GM23248 (cell line): ENCODE measurements around the gene C9orf50. TPM values are rescaled to one million over a fixed set of nuclear protein-coding genes. Genes with fewer than 3 reads are reported as not detected.

ENCODE experiments used
- DNase-seq: peaks from one replicate; pipeline ENCODE4 v3.0.0-alpha.2; 2015
- H2AFZ ChIP-seq: fragments of 200-600 bp; sonication (generic); 2 replicates; pipeline ENCODE4 v1.6.1; 2016; ENCODE audit warnings: antibody characterized with exemption
- H3F3A ChIP-seq: fragments of 200-600 bp; sonication (generic); 2 replicates; pipeline ENCODE4 v1.6.1; 2016; ENCODE audit warnings: mild to moderate bottlenecking, antibody characterized with exemption, mixed run types; ENCODE audit not compliant: insufficient read depth
- H3K27ac ChIP-seq: fragments of 200-600 bp; sonication (generic); 2 replicates; pipeline ENCODE4 v1.5.1; 2016; ENCODE audit warnings: mild to moderate bottlenecking
- H3K27me3 ChIP-seq: fragments of 200-600 bp; sonication (generic); replicated peaks from 2 replicates; pipeline ENCODE4 v1.6.1; 2016; ENCODE audit warnings: mild to moderate bottlenecking; ENCODE audit not compliant: insufficient read depth
- H3K36me3 ChIP-seq: fragments of 200-600 bp; sonication (generic); 2 replicates; pipeline ENCODE4 v1.6.1; 2016; ENCODE audit warnings: low read depth, mild to moderate bottlenecking
- H3K4me1 ChIP-seq: fragments of 200-600 bp; sonication (generic); 2 replicates; pipeline ENCODE4 v1.6.1; 2016; ENCODE audit warnings: mild to moderate bottlenecking; ENCODE audit not compliant: insufficient read depth
- H3K4me2 ChIP-seq: fragments of 200-600 bp; sonication (generic); one replicate; pipeline ENCODE4 v1.6.1; 2016; ENCODE audit warnings: mild to moderate bottlenecking; ENCODE audit not compliant: unreplicated experiment
- H3K4me3 ChIP-seq: fragments of 200-600 bp; sonication (generic); 2 replicates; pipeline ENCODE4 v1.5.1; 2016; ENCODE audit warnings: mild to moderate bottlenecking
- H3K79me2 ChIP-seq: fragments of 200-600 bp; sonication (generic); 2 replicates; pipeline ENCODE4 v1.6.1; 2016; ENCODE audit warnings: mild to moderate bottlenecking; ENCODE audit not compliant: insufficient read depth
- H3K9ac ChIP-seq: fragments of 200-600 bp; sonication (generic); 2 replicates; pipeline ENCODE4 v1.6.1; 2016; ENCODE audit warnings: mild to moderate bottlenecking
- H3K9me2 ChIP-seq: fragments of 200-600 bp; sonication (generic); 2 replicates; pipeline ENCODE4 v1.6.1; 2016; ENCODE audit warnings: mixed run types, mild to moderate bottlenecking, moderate library complexity; ENCODE audit not compliant: insufficient read depth
- H3K9me3 ChIP-seq: fragments of 200-600 bp; sonication (generic); one replicate; pipeline ENCODE4 v1.6.1; 2017; ENCODE audit warnings: low read depth
- H4K20me1 ChIP-seq: fragments of 200-600 bp; sonication (generic); 2 replicates; pipeline ENCODE4 v1.6.0; 2016; ENCODE audit not compliant: insufficient read depth
- EZH2 ChIP-seq: fragments of 200-600 bp; sonication (generic); IDR thresholded peaks from 2 replicates; pipeline ENCODE4 v1.6.1; 2018; ENCODE audit warnings: antibody characterized with exemption, mild to moderate bottlenecking; ENCODE audit not compliant: insufficient read depth, poor library complexity, severe bottlenecking
- EZH2phosphoT487 ChIP-seq: fragments of 200-600 bp; sonication (generic); IDR thresholded peaks from 2 replicates; pipeline ENCODE4 v1.6.1; 2018; ENCODE audit warnings: antibody characterized with exemption, moderate library complexity, mild to moderate bottlenecking, low read depth; ENCODE audit not compliant: insufficient read depth
- WGBS, 2 experiments: methylation state at CpG; one replicate each; pipeline ENCODE4 v1.1.6; 2015 to 2017; ENCODE audit warnings: low lambda C conversion rate in 2 of 2, low coverage in 1 of 2; ENCODE audit errors: missing lambda C conversion rate in 2 of 2; 5-methylcytosine and 5-hydroxymethylcytosine counted together
- in situ Hi-C: fragments of 300-500 bp; cut with MboI; formaldehyde crosslinking; loops from 2 replicates; pipeline ENCODE4 v1.15.0; 2020
- polyA plus RNA-seq: library from polyadenylated mRNA; unstranded; fragments of >200 nt; fragmentation: Nextera tagmentation; extraction: Ambion mirVana; gene quantifications from 2 replicates; pipeline ENCODE4 v1.2.1, GENCODE V29; 2016
- total RNA-seq: library from RNA; depleted of rRNA; stranded (reverse); fragments of >200 nt; shearing (Covaris generic); gene quantifications from 2 replicates; pipeline ENCODE4 v1.2.3, GENCODE V29; 2014

Gene C9orf50
- total and polyA plus RNA-seq, 2 experiments from 2014 or later = 0.23 to 0.32 TPM

GRCh38 chr9:129643706-129644105 lies 22.8 kb upstream of the C9orf50 start:
- Histone ChIP-seq H3K9me3 (no peaks in the 10 kb centered on the region), H3K9ac (no peak overlapping the region), H3K79me2 (peaks cover 32% of the 10 kb centered on the region), H3K36me3 (no peaks in the 10 kb centered on the region), H3K4me2 (no peak overlapping the region), H3F3A (peaks cover 5% of the 10 kb centered on the region; the same call in 1 of the 2 replicates), H2AFZ (no peak overlapping the region), H4K20me1 (no peaks in the 10 kb centered on the region), H3K4me1 (peaks cover 16% of the 10 kb centered on the region), H3K9me2 (no peaks in the 10 kb centered on the region), H3K27me3 (no peaks in the 10 kb centered on the region), H3K27ac (no peak overlapping the region), H3K4me3 (no peak overlapping the region)
- DNase-seq = no peak
- WGBS, 2 experiments = 72 to 76% methylated on average over 8 to 10 of the region's 10 CpGs
- in situ Hi-C loops = loop anchor here (5.0 kb wide), 1 partner anchor 144 kb away; no protein-coding TSS in a partner anchor
- TF ChIP-seq EZH2phosphoT487 = no peak
- no peak for TF ChIP-seq EZH2

- in situ Hi-C loops = loop anchor here (5.0 kb wide), 1 partner anchor 145 kb away; no protein-coding TSS in a partner anchor
- Histone ChIP-seq H3K9ac (peak within 1 kb of the TSS; percentile 88), H3K79me2 (peaks cover 50% of the 10 kb centered on the region), H3K27ac (peak within 1 kb of the TSS; percentile 74), H3K4me2 (peak within 1 kb of the TSS; percentile 78), H3K9me3 (no peaks in the 10 kb centered on the region), H3K4me3 (peak within 1 kb of the TSS; percentile 84), H3K4me1 (peaks cover 12% of the 10 kb centered on the region), H3K27me3 (no peaks in the 10 kb centered on the region), H3K36me3 (peaks cover 8% of the 10 kb centered on the region; the same call in 1 of the 2 replicates), H3K9me2 (no peaks in the 10 kb centered on the region), H4K20me1 (no peaks in the 10 kb centered on the region), H2AFZ (peak within 1 kb of the TSS; percentile 77), H3F3A (peaks cover 5% of the 10 kb centered on the region; the same call in 1 of the 2 replicates)
- TF ChIP-seq EZH2 (no peak), EZH2phosphoT487 (no peak)
- 0 to 1% methylated on average over 59 to 90 of the region's 93 CpGs for WGBS, 2 experiments
- DNase-seq = peak; percentile 99
Observed at GRCh38 chr9:129641750-129642585, 21.1 kb upstream of the C9orf50 start, which contains the start of gene ASB6. ASB6 (minus strand) TSS chr9:129642151; CDS start chr9:129641999, 152 bp downstream.

DNA sequence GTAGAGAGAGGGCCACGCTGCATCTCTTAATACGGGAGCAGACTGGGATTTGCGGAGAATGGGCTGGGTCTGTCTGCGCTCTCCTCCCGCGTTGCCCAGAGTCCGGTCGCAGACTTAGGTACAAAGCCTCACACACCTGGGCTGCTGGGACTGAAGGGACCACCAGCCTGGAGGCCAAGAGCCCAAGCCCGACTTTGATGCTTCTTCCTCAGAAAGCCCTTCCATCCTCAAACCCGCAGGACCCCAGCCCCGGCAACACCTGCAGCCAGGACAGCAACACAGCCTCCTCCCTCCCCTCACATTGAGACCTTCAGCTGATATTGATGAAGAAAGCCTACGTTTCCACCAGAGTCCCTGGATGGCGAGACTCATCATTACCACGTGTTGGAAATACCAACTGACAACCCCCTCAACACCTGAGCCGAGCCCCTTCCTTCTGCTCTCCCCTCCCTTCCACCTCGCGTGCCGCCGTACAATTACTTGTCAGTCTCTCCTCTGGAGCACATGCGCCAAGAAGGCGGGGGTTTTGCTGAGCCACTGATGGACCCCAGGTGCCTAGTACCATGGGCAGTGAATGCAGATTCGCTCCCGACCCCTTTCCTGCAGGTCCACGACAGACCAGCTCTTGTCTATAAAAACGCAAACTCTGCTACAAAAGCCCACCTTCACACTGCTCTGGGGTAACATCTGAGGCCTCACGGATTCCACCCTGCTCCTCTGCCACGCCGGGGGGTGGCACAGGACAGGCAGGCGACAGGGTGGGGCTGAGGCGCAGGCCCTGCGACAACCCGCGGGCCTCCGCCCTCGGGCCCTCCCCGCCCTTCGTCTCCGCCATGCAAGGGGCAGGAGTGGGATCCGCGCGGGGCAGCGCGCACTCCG lies 20.2 kb upstream of the C9orf50 start:
- no peaks in the 10 kb centered on the region for H4K20me1 ChIP-seq
- peak overlapping the region; percentile 84 for H3K4me3 ChIP-seq
- DNase-seq = peak; percentile 59
- H3K9ac ChIP-seq = peak overlapping the region; percentile 88
- peak overlapping the region; percentile 78 for H3K4me2 ChIP-seq
- peak overlapping the region; percentile 74 for H3K27ac ChIP-seq
- H3F3A ChIP-seq = peaks cover 5% of the 10 kb centered on the region; the same call in 1 of the 2 replicates
- H3K79me2 ChIP-seq = peaks cover 58% of the 10 kb centered on the region
- H3K36me3 ChIP-seq = peaks cover 13% of the 10 kb centered on the region; the same call in 1 of the 2 replicates
- no peaks in the 10 kb centered on the region for H3K9me2 ChIP-seq
- no peak for TF ChIP-seq EZH2phosphoT487
- TF ChIP-seq EZH2 = no peak
- WGBS, 2 experiments = 22 to 23% methylated on average over 34 to 37 of the region's 44 CpGs
- no peaks in the 10 kb centered on the region for H3K27me3 ChIP-seq
- in situ Hi-C loops = loop anchor here (5.0 kb wide), 1 partner anchor 146 kb away; no protein-coding TSS in a partner anchor
- H3K9me3 ChIP-seq = no peaks in the 10 kb centered on the region
- H3K4me1 ChIP-seq = peaks cover 12% of the 10 kb centered on the region
- 0 out of 2 replicates have a peak overlapping the region, but pooled peaks have one; percentile 11 for H2AFZ ChIP-seq
